HG03342 (cell line): ENCODE data around the gene CDC42BPG.

Experiments used
- ATAC-seq: cut with Tn5 transposase; IDR thresholded peaks from one replicate; pipeline ENCODE4 v1.9.1; 2021; ENCODE audit warnings: mild to moderate bottlenecking, moderate library complexity; ENCODE audit not compliant: unreplicated experiment

CDC42BPG gene

GRCh38 chr11:64804346-64805210 lies 39.9 kb downstream of the CDC42BPG start:
- no peak for ATAC-seq

- no peak for ATAC-seq
Observed at GRCh38 chr11:64803846-64804345, 40.6 kb downstream of the CDC42BPG start.

- peak; percentile 56 for ATAC-seq
Observed at GRCh38 chr11:64803158-64803845, 41.2 kb downstream of the CDC42BPG start, which contains the start of gene MAP4K2. TSS of gene MAP4K2 (minus strand) at chr11:64803214. CDS start at chr11:64803149, 65 bp downstream.

- peak; percentile 19 for ATAC-seq
Observed at GRCh38 chr11:64802370-64803157, 41.9 kb downstream of the CDC42BPG start.

- ATAC-seq = no peak
Observed at GRCh38 chr11:64801561-64802369, 42.7 kb downstream of the CDC42BPG start.

- ATAC-seq = no peak
Observed at GRCh38 chr11:64801158-64801464, 43.3 kb downstream of the CDC42BPG start.

- ATAC-seq = no peak
Observed at GRCh38 chr11:64800303-64801157, 43.9 kb downstream of the CDC42BPG start.

- ATAC-seq = no peak
Observed at GRCh38 chr11:64799623-64800302, 44.7 kb downstream of the CDC42BPG start.

GRCh38 chr11:64799256-64799622 lies 45.2 kb downstream of the CDC42BPG start:
- no peak for ATAC-seq

- ATAC-seq = no peak
Observed at GRCh38 chr11:64796757-64797541, 47.5 kb downstream of the CDC42BPG start.

- ATAC-seq = no peak
Observed at GRCh38 chr11:64796047-64796756, 48.3 kb downstream of the CDC42BPG start.

- no peak for ATAC-seq
Observed at GRCh38 chr11:64794526-64794925, 49.9 kb downstream of the CDC42BPG start.

GRCh38 chr11:64793271-64794160 lies 50.9 kb downstream of the CDC42BPG start:
- ATAC-seq = no peak

- ATAC-seq = no peak
Observed at GRCh38 chr11:64792482-64792881, 52.0 kb downstream of the CDC42BPG start.

GRCh38 chr11:64791781-64792291 lies 52.6 kb downstream of the CDC42BPG start:
- ATAC-seq = no peak
